Fibroblast of peridontal ligament (primary cell): ENCODE measurements around the gene SPAG17.

Experiments
- DNase-seq: peaks from one replicate; pipeline ENCODE4 v3.0.0-alpha.2; 2010; ENCODE audit errors: extremely low read depth

SPAG17 gene

DNA sequence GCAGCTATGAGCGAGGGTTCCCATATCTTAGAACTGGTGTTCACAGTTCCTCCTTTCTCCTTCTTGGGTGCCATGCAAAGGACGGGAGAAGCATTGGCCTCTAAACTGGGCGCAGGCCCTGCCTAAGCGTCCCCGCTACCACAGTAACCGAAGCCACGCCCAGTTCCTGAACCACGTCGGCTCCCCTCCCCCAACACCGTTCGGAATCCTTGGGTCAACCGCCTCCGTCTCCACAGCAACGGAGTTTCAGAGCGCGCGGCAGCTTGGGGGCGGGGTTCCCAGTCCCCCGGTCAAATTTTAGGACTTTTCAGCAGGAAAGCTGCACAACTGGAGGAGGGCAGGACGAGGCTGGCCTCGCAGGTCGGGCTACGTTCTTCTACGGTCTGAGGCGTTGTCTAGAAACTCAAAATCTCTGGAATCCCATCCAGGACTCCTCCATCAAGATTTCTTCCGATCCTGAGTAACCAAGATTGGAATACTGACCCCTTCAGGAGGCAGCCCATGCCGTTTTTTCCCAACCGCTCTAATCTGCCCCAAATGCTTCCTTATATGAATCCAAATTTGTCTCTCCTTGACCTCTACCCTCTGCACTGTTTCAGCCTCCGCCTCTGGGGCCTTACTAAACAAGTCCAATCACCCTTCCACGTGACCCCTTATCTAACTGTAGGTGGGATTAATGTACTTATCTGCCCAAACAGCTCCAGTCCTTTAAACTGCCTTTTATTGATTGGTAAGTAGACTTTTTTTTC lies at the start of gene SPAG17:
Gene SPAG17 (minus strand): TSS at position 145 of the 749 bp plus-strand sequence. CDS start 71 bp downstream, at position 74.
- peak; percentile 21 for DNase-seq

GRCh38 chr1:118225471-118225870 lies 40.4 kb upstream of the SPAG17 start:
- DNase-seq: no peak

GRCh38 chr1:118223426-118223825 lies 38.4 kb upstream of the SPAG17 start:
- DNase-seq: no peak

GRCh38 chr1:118219438-118219837 lies 34.4 kb upstream of the SPAG17 start:
- DNase-seq: no peak

GRCh38 chr1:118217141-118217838 lies 32.3 kb upstream of the SPAG17 start:
- DNase-seq: no peak

GRCh38 chr1:118214866-118215265 lies 29.8 kb upstream of the SPAG17 start:
- DNase-seq: no peak

DNA sequence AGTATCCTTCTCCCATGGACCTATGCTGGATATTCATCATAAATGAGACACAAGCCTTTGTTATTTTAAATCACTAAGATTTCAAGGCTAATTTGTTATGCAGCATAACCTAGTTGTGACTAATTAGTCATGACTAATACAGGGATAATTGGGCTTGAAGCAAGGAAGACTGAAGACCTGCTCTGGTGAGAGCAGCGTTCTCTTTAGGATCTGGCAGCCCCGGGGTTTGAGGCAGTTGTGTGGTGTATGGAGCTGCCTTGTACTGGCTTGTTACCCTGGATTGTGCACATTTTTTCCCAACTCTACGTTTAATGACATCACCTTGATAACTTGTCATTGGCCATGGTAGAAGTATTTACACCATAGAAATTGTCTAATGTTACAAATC lies 25.7 kb upstream of the SPAG17 start:
- no peak for DNase-seq

- DNase-seq: no peak
These were observed 25.2 kb upstream of the SPAG17 start for GRCh38 chr1:118210051-118210722.

DNA sequence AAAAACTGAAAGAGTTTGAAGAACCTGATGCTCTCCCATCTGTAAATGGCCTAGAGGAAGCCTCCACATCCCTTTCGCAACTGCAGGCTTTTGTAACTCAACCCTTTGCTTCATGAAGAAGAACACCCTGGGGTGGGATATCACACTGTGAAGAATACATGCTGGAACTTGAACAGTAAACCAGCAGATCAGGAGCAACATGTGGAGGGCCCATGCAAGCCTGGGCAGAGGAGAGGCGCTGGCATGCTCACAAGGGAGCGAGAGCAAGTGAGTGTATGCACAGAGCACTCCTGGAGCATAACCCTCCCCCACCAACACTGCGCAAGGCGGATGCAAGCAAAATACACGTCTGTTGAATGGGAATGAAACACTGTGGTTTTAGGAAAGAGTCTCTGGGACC lies 24.6 kb upstream of the SPAG17 start:
- no peak for DNase-seq

DNA sequence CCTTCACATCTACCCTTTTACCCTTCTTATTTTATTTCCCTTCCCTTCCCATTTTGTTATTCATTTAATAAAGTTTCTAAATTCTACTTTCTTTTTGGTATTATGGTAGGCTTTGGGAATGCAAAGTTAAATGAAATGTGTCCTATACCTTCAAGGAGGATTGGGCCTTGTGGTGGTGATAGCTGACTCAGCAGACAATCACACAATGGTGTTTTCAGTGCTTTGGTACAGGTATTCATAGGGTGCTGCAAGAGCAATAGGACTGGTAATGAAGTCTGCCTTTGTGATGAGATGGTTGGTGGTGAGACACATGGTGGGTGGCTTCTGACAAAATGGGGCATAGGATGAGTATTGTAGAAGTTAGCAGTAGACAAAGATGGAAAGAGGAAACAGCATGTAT lies 21.9 kb upstream of the SPAG17 start:
- no peak for DNase-seq

DNA sequence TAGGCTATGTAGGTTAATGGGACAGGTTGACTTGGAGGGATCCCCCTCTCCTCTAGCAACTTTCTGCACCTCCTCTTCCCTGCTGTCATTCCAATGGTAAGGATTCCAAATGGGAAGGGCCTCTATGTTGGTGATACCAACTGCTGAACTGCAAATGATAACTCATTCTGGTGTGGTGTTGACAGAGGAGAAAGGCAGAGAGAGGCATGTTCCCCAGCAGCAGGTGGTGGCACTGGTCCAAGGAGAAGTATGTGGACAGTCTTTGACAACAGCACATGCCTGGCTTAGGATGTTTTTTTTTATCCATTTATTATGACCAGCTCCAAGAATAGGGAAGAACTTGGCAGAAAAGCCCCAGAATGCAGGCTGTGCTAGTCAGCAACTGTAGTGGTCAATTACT lies 19.6 kb upstream of the SPAG17 start:
- DNase-seq: no peak

- DNase-seq: no peak
These were observed 19.1 kb upstream of the SPAG17 start for GRCh38 chr1:118204105-118204504.

DNA sequence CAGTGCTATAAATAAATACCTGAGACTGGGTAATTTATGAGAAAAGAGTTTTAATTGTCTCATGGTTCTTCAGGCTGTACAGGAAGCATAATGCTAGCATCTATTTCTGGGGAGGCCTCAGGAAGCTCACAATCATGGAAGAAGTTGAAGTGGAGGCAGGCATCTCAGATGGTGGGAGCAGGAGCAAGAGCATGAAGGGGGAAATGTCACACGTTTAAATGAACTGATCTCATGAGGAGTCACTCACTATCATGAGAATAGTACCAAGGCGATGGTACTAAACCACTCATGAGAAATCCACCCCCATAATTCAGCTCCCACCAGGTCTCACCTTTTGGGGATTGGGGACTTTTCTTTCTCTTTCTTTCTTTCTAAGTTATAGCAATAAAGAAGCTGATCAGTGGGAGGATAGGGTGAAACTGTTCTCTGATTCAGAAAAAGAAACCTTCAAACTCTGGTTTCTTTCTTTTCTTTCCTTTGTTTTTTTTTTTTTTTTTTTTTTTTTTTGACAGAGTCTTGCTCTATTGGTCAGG lies 17.1 kb upstream of the SPAG17 start:
- DNase-seq: no peak

DNA sequence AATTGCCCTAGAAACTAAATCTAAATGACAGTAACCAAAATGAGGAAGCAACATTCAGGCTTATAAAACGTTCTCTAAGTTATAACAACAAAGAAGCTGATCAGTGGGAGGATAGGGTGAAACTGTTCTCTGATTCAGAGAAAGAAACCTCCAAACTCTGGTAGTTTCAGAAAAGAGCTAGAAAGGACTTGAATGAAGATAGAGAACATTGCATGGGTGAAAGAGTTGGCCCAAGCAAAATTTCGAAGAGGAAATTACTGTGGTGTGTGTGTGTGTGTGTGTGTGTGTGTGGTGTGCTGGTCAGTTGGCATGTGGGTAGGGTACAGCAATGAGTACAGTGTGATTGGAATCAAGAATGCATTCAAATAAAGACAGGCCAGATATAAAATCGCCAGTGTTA lies 16.5 kb upstream of the SPAG17 start:
- no peak for DNase-seq

DNA sequence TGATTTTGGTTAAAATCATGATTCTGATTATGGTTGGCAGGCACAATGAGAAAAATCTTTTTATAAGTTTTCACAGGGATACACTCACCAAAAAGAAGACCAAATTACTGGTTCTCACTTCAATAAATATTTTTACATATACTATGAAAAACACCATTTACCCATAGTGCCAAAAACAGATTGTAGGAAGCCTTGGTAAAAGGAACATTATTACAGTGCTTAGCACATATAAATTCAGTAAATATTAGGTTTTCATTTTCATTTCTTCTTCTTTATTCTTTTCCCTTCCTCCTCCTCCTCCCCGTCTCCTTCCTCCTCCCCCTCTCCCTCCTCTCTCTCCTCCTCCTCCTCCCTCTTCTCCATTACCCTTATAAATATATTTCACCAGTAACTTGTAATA lies 15.8 kb upstream of the SPAG17 start:
- no peak for DNase-seq

DNA sequence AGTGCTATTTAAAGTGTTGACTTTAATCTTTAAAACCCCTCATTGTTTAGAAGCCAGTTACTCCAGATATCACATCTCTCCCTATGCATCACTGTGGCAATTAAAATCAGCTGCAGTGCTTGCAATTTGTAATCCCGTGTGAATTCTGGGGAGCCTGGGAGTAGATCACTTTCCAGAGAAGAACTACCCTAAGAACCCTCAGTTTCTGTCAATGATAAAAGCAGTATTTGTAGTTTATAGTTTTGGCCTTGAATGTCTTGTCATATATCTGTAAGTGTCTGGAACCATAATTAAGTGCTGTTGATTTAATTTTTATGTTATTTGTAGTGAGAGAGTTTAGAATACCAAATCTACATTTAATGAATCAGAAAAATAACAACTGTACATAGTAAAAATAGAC lies 5.5 kb upstream of the SPAG17 start:
- no peak for DNase-seq

DNA sequence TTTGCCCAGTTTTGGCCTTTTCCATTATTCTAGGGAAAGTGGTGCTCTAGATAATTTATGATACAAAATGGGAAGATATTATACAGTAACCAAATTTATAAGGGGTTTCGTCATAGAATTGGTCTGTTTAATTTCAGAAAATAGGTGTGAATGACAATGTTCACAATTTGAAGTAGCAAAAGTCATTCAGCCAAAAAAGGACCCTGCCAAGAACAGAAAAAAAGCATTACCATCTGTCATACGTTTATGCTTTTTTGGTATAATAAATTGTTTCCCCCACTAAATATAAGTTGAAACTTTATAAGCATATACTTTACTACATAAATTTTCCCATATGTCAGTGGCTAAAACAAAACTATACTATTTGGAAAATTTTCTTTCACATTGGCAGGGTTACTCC lies 4.5 kb upstream of the SPAG17 start:
- no peak for DNase-seq

GRCh38 chr1:118188411-118188810 lies 3.4 kb upstream of the SPAG17 start:
- no peak for DNase-seq

- DNase-seq: no peak
These were observed 998 bp upstream of the SPAG17 start for GRCh38 chr1:118186026-118186425.

DNA sequence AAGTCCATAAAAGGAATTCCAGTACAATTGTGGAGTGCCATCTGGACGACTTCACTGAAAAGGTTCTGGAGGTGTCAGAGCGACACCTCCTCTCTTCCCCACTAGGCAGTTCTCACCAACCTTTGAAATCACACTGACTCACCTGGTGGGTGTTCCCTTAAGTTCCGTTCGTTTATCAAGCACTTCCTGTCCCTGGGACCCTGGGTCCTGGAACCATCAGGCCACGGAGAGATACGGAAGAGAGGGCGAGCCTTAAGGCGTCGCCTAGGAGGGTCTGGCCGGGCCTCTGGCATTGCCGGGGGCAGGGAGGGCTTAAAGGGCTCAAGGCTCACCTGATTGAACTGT lies 317 bp downstream of the SPAG17 start:
- DNase-seq: no peak

- no peak for DNase-seq
These were observed 1.4 kb downstream of the SPAG17 start for GRCh38 chr1:118183586-118183985.

DNA sequence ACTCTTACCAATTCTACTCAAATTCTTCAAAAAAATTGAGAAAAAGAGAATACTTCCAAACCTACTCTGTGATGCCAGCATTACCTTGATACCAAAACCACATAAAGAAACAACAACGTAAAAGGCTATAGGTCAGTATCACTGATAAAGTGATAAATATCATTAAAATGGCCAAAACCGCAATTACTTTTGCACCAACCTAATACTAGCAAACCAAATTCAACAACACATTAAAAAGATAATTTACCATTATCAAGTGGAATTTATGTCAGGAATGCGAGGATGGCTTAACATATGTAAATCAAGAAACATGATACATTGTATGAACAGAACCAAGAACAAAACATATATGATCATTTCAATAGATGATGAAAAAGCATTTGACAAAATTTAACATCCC lies 7.0 kb downstream of the SPAG17 start:
- DNase-seq: no peak

DNA sequence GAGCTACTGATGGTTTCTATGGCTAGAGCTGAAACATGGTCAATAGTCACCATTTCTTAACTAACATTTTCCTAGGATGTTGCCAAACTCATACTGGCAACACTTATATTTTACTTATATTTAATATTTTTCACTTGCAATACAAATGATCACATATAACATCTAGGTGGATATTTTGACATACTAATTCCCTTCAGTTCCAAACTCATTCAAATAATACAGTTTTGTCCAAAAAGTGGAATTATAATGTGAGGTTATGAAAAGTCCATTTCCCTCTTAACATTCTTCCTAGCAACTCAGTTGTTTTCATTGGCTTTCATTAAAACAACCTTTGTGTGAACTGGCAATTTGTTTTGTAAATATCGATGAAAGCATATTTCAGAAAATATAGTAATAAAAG lies 16.0 kb downstream of the SPAG17 start:
- DNase-seq: no peak
